IMR-90 (cell line): ENCODE results near the gene MED26.

ENCODE experiments used
- BHLHE40 ChIP-seq: fragments of 150-350 bp; IDR thresholded peaks from 2 replicates; pipeline ENCODE4 v1.6.1; 2016; ENCODE audit warnings: mild to moderate bottlenecking, low read depth, low read length
- CEBPB ChIP-seq: IDR thresholded peaks from 2 replicates; pipeline ENCODE4 v1.6.1; 2012; ENCODE audit warnings: low read depth, low read length, improper control_type of control experiment
- CTCF ChIP-seq: conservative IDR thresholded peaks from 2 replicates; pipeline ENCODE4 v1.5.1; 2012; ENCODE audit warnings: mild to moderate bottlenecking, low read depth, low read length, improper control_type of control experiment
- ELK1 ChIP-seq: fragments of 150-350 bp; IDR thresholded peaks from 2 replicates; pipeline ENCODE4 v1.6.1; 2016; ENCODE audit warnings: low read depth, mild to moderate bottlenecking, low read length, moderate library complexity, borderline replicate concordance
- MAFK ChIP-seq: IDR thresholded peaks from 2 replicates; pipeline ENCODE4 v1.6.1; 2012; ENCODE audit warnings: low read depth, low read length, improper control_type of control experiment
- MXI1 ChIP-seq: IDR thresholded peaks from 2 replicates; pipeline ENCODE4 v1.6.1; 2012; ENCODE audit warnings: low read depth, mild to moderate bottlenecking, low read length, moderate library complexity, borderline replicate concordance
- NFE2L2 ChIP-seq: fragments of 150-350 bp; IDR thresholded peaks from 2 replicates; pipeline ENCODE4 v1.6.1; 2016; ENCODE audit warnings: low read depth, mild to moderate bottlenecking, low read length
- POLR2A ChIP-seq: IDR thresholded peaks from 2 replicates; pipeline ENCODE4 v1.6.1; 2012; ENCODE audit warnings: mild to moderate bottlenecking, low read depth, low read length
- RAD21 ChIP-seq: IDR thresholded peaks from 2 replicates; pipeline ENCODE4 v1.6.1; 2012; ENCODE audit warnings: low read length, improper control_type of control experiment
- RCOR1 ChIP-seq: IDR thresholded peaks from 2 replicates; pipeline ENCODE4 v1.6.1; 2012; ENCODE audit warnings: mild to moderate bottlenecking, low read length, improper control_type of control experiment; ENCODE audit not compliant: insufficient replicate concordance
- SMC3 ChIP-seq: fragments of 150-350 bp; IDR thresholded peaks from 2 replicates; pipeline ENCODE4 v1.6.1; 2016; ENCODE audit warnings: low read depth, mild to moderate bottlenecking, antibody characterized with exemption, low read length, moderate library complexity
- USF2 ChIP-seq: fragments of 150-350 bp; IDR thresholded peaks from 2 replicates; pipeline ENCODE4 v1.6.1; 2017; ENCODE audit warnings: mild to moderate bottlenecking, antibody characterized with exemption, low read length, low read depth

- TF ChIP-seq BHLHE40 (no peak), CTCF (no peak), POLR2A (no peak), SMC3 (no peak), MXI1 (no peak), RCOR1 (no peak), RAD21 (no peak), USF2 (no peak), CEBPB (peak; percentile 67), NFE2L2 (peak; percentile 27; the same call in 1 of the 2 replicates), MAFK (no peak), ELK1 (no peak)
Observed at GRCh38 chr19:16604615-16605014, 23.4 kb downstream of the MED26 start.
